HepG2 (cell line): ENCODE results near the gene TRIO. TPM values are rescaled to one million over a fixed set of nuclear protein-coding genes. Genes with fewer than 3 reads are reported as not detected.

ENCODE experiments used
- ATAC-seq: fragments of 200-7000 bp; cut with Tn5 transposase; 3 replicates; pipeline ENCODE4 v1.9.1; 2020; ENCODE audit warnings: mild to moderate bottlenecking, moderate library complexity
- BruUV-seq: library from RNA; stranded (reverse); fragments of 400-500 nt; replicated peaks from 2 replicates; lab custom pipeline; 2021; lab: Mats Ljungman, UMichigan
- CTCF ChIA-PET: fragments of 300-600 bp; formaldehyde crosslinking; extraction: SDS; loops from one replicate; lab custom pipeline; 2021; ENCODE audit warnings: low total read pairs, inconsistent platforms, low intra/inter-chr PET ratio; lab: Yijun Ruan, JAX
- POLR2A ChIA-PET: fragments of 350-600 bp; sonication (Branson Sonifier 250); formaldehyde crosslinking; loops from one replicate; lab custom pipeline; 2020; ENCODE audit warnings: antibody characterized with exemption, inconsistent platforms; lab: Yijun Ruan, JAX
- DNase-seq: peaks from one replicate; pipeline ENCODE4 v3.0.0-alpha.2; 2015; ENCODE audit warnings: low spot score
- FAIRE-seq: peaks from 3 replicates; lab custom pipeline; 2011; peaks lifted over from hg19 to GRCh38; lab: Jason Lieb, UNC
- H2AFZ ChIP-seq: one replicate; pipeline ENCODE4 v1.6.1; 2011; ENCODE audit warnings: low read length, inconsistent platforms
- H3K27ac ChIP-seq: fragments of 300-600 bp; 3 replicates; pipeline ENCODE4 v1.8.0; 2011; ENCODE audit warnings: mixed run types, mild to moderate bottlenecking, mixed read lengths, low read length, inconsistent platforms; ENCODE audit not compliant: insufficient read depth; ENCODE audit errors: extremely low read length
- H3K27me3 ChIP-seq, 2 experiments: fragments of 200-600 bp in 1 of 2; 2 replicates in 1 of 2; 3 replicates in 1 of 2; pipeline versions ENCODE4 v1.6.0 to v1.8.0; 2011; ENCODE audit warnings: low read length in 2 of 2, mild to moderate bottlenecking in 2 of 2, moderate library complexity in 2 of 2, inconsistent platforms in 1 of 2; ENCODE audit not compliant: insufficient read depth in 2 of 2, control insufficient read depth in 1 of 2
- H3K36me3 ChIP-seq, 2 experiments: fragments of 200-600 bp in 1 of 2; replicated peaks in 1 of 2; 2 replicates in 1 of 2; 3 replicates in 1 of 2; pipeline versions ENCODE4 v1.5.1 to v1.8.0; 2011; ENCODE audit warnings: low read length in 2 of 2, inconsistent platforms in 1 of 2; ENCODE audit not compliant: insufficient read depth in 2 of 2, control insufficient read depth in 1 of 2
- H3K4me1 ChIP-seq: 2 replicates; pipeline ENCODE4 v1.5.1; 2012; ENCODE audit warnings: low read length, inconsistent platforms; ENCODE audit not compliant: insufficient read depth
- H3K4me2 ChIP-seq: 2 replicates; pipeline ENCODE4 v1.6.0; 2011; ENCODE audit warnings: low read depth, low read length, inconsistent platforms
- H3K4me3 ChIP-seq, 3 experiments: fragments of 200-600 bp in 1 of 3; sonication (generic), shearing (Covaris generic) in 1 of 3; replicated peaks in 1 of 3; 2 replicates each; pipeline ENCODE4 v1.5.1; 2011 to 2016; ENCODE audit warnings: low read length in 3 of 3, inconsistent platforms in 2 of 3, low read depth in 2 of 3, mild to moderate bottlenecking in 2 of 3, control low read depth in 1 of 3, mixed read lengths in 1 of 3; ENCODE audit not compliant: insufficient read depth in 1 of 3
- H3K79me2 ChIP-seq: one replicate; pipeline ENCODE4 v1.6.1; 2011; ENCODE audit warnings: low read length, inconsistent platforms; ENCODE audit not compliant: insufficient read depth
- H3K9ac ChIP-seq: 2 replicates; pipeline ENCODE4 v1.6.0; 2011; ENCODE audit warnings: mild to moderate bottlenecking, low read depth, low read length, inconsistent platforms; ENCODE audit not compliant: insufficient read depth
- H3K9me3 ChIP-seq: 2 replicates; pipeline ENCODE4 v1.5.1; 2012; ENCODE audit warnings: mild to moderate bottlenecking, low read length
- H4K20me1 ChIP-seq: 2 replicates; pipeline ENCODE4 v1.6.0; 2011; ENCODE audit warnings: inconsistent platforms, mild to moderate bottlenecking, low read length, moderate library complexity; ENCODE audit not compliant: insufficient read depth
- CEBPB ChIP-seq: IDR thresholded peaks from 2 replicates; pipeline ENCODE4 v1.6.1; 2011; ENCODE audit warnings: low read depth, low read length, improper control_type of control experiment, borderline replicate concordance
- CEBPG ChIP-seq: IDR thresholded peaks from 2 replicates; pipeline ENCODE4 v1.6.1; 2016
- FLYWCH1 ChIP-seq: sonication (generic); formaldehyde crosslinking; IDR thresholded peaks from 2 replicates; pipeline ENCODE4 v1.8.1; 2023; ENCODE audit warnings: mild to moderate bottlenecking, missing genetic modification reagents
- GLMP ChIP-seq: sonication (generic); formaldehyde crosslinking; IDR thresholded peaks from 2 replicates; pipeline ENCODE4 v1.9.0; 2021; ENCODE audit warnings: missing genetic modification reagents, mild to moderate bottlenecking, borderline replicate concordance
- KAT2B ChIP-seq: fragments of 150-350 bp; IDR thresholded peaks from 2 replicates; pipeline ENCODE4 v1.6.1; 2014; ENCODE audit warnings: low read depth, low read length, borderline replicate concordance
- RCOR2 ChIP-seq: IDR thresholded peaks from 2 replicates; pipeline ENCODE4 v1.6.1; 2016; ENCODE audit warnings: missing biosample characterization, missing genetic modification reagents
- ZNF230 ChIP-seq: sonication (generic); formaldehyde crosslinking; IDR thresholded peaks from 2 replicates; pipeline ENCODE4 v1.4.0; 2020; ENCODE audit warnings: mild to moderate bottlenecking, missing genetic modification reagents
- ZNF768 ChIP-seq: sonication (generic); formaldehyde crosslinking; IDR thresholded peaks from 2 replicates; pipeline ENCODE4 v1.4.0; 2020; ENCODE audit warnings: missing genetic modification reagents
- ZNF891 ChIP-seq: sonication (generic); formaldehyde crosslinking; IDR thresholded peaks from 2 replicates; pipeline ENCODE4 v1.5.0; 2020; ENCODE audit warnings: mild to moderate bottlenecking, missing genetic modification reagents
- WGBS: methylation state at CpG from one replicate; pipeline ENCODE4 v1.1.6; 2017; ENCODE audit warnings: low lambda C conversion rate; 5-methylcytosine and 5-hydroxymethylcytosine counted together
- in situ Hi-C: cut with HindIII; loops from 2 replicates; pipeline ENCODE4 v1.10.0; 2017; ENCODE audit warnings: low pct_unique_long_range_greater_than_20kb; ENCODE audit not compliant: extremely low pct_ligation_motif_present
- intact Hi-C: fragments of 100-400 bp; cut with micrococcal nuclease; formaldehyde crosslinking; loops from one replicate; pipeline ENCODE4 v1.10.0; 2022; ENCODE audit not compliant: unreplicated experiment
- polyA plus RNA-seq, 8 experiments: library from polyadenylated mRNA; depleted of rRNA in 3 of 8; stranded (reverse) in 7 of 8; unstranded in 1 of 8; fragments of >200 nt; fragmentation: Illumina TruSeq in 4 of 8; extraction: Trizol in 4 of 8; gene quantifications; 2 replicates each; pipeline versions ENCODE4 v1.2.1 to v1.2.3, GENCODE V29; 2011 to 2016; ENCODE audit warnings: low read depth in 4 of 8, missing spikeins in 1 of 8, mixed read lengths in 1 of 8; ENCODE audit not compliant: insufficient read depth in 1 of 8
- total RNA-seq, 5 experiments: library from RNA; depleted of rRNA; stranded (reverse); fragments of >200 nt; fragmentation: Illumina TruSeq; extraction: Trizol; gene quantifications; 2 replicates each; pipeline ENCODE4 v1.2.3, GENCODE V29; 2016; ENCODE audit warnings: low read depth in 1 of 5
- TF ChIP-seq, protein P1 (sequence below): sonication (generic); formaldehyde crosslinking; IDR thresholded peaks from 2 replicates; pipeline ENCODE4 v1.4.0; 2020; ENCODE audit warnings: missing genetic modification reagents, borderline replicate concordance
- TF ChIP-seq, protein P2 (sequence below): sonication (generic); formaldehyde crosslinking; IDR thresholded peaks from 2 replicates; pipeline ENCODE4 v1.4.0; 2020; ENCODE audit warnings: mild to moderate bottlenecking, missing genetic modification reagents

Gene TRIO
- total and polyA plus RNA-seq, 2 of the 13 experiments (the other 11 are each of a cell fraction or from before 2014, with no cell fraction given), result 45.2 to 45.9 TPM

GRCh38 chr5:14171621-14172020, 28.5 kb downstream of the TRIO start:
- H3K36me3 ChIP-seq, result no peaks in the 10 kb centered on the region
- in situ Hi-C loops (no loop called here), intact Hi-C loops (loop anchor here (5.0 kb wide), 1 partner anchor 36 kb away; no protein-coding TSS in a partner anchor)
- peaks cover 99% of the 10 kb centered on the region for H3K4me1 ChIP-seq
- H3K27ac ChIP-seq, result peak overlapping the region; percentile 33
- CTCF ChIA-PET, result no interaction called here
- no peaks in the 10 kb centered on the region for H3K9me3 ChIP-seq
- FAIRE-seq (peak; percentile 21), ATAC-seq (peak; percentile 54), DNase-seq (peak; percentile 43)
- H3K9ac ChIP-seq, result no peak overlapping the region
- H2AFZ ChIP-seq, result no peak overlapping the region
- POLR2A ChIA-PET, result no interaction called here
- TF ChIP-seq CEBPB (peak; percentile 81; the same call in 1 of the 2 replicates), CEBPG (CRISPR knock-in tag) (peak; percentile 66), ZNF768 (CRISPR knock-in tag) (no peak)
- TF ChIP-seq, protein P1, sequence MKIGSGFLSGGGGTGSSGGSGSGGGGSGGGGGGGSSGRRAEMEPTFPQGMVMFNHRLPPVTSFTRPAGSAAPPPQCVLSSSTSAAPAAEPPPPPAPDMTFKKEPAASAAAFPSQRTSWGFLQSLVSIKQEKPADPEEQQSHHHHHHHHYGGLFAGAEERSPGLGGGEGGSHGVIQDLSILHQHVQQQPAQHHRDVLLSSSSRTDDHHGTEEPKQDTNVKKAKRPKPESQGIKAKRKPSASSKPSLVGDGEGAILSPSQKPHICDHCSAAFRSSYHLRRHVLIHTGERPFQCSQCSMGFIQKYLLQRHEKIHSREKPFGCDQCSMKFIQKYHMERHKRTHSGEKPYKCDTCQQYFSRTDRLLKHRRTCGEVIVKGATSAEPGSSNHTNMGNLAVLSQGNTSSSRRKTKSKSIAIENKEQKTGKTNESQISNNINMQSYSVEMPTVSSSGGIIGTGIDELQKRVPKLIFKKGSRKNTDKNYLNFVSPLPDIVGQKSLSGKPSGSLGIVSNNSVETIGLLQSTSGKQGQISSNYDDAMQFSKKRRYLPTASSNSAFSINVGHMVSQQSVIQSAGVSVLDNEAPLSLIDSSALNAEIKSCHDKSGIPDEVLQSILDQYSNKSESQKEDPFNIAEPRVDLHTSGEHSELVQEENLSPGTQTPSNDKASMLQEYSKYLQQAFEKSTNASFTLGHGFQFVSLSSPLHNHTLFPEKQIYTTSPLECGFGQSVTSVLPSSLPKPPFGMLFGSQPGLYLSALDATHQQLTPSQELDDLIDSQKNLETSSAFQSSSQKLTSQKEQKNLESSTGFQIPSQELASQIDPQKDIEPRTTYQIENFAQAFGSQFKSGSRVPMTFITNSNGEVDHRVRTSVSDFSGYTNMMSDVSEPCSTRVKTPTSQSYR, result peak; percentile 77; the same call in 1 of the 2 replicates
- H3K4me3 ChIP-seq, result 0 out of 6 replicates have a peak overlapping the region, but pooled peaks of 1 of the 3 experiments have one; percentile 1
- peaks cover 97% of the 10 kb centered on the region for H3K79me2 ChIP-seq
- H3K27me3 ChIP-seq, result no peaks in the 10 kb centered on the region
- H4K20me1 ChIP-seq, result peaks cover 41% of the 10 kb centered on the region
- BruUV-seq, result no TSS peak
- peak overlapping the region; percentile 46 for H3K4me2 ChIP-seq
- 18% methylated on average over 3 of the region's 3 CpGs for WGBS

DNA sequence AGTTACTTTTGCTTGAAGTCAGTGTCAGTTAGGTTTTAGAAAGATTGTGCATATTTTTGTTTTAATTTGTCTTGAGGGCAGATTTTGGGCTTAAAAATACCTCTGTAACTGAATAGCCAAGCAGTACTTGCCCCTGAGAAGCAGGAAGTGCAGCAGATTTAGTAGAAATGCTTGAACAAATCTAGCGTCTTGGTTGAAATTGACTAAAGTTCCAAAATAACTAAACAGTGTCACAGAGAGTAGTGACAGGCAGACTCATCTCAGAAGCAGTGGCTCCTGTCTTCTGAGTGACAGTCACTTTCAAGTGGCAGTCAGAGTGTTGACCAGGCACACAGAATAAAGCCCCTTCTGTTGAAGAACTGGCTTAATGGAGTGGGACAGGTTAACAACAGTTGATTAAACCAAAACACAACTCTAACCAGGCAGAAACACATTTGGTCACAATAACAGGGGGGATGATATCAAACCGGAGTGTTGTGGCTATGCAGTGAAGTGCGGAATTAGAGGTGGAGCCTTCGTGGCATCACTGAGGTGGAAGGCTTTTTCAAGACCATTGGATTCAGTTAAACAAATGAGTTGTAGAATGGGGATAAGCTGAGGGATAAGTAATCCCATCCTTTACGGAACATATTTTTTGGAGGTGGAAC, 29.1 kb downstream of the TRIO start:
- Histone ChIP-seq H2AFZ (no peak overlapping the region), H3K4me2 (no peak overlapping the region), H3K79me2 (peaks cover 97% of the 10 kb centered on the region), H3K27me3 (no peaks in the 10 kb centered on the region), H3K4me1 (peaks cover 99% of the 10 kb centered on the region), H3K36me3 (no peaks in the 10 kb centered on the region), H3K27ac (peak overlapping the region; percentile 33), H3K4me3 (no peak overlapping the region), H3K9me3 (no peaks in the 10 kb centered on the region), H3K9ac (no peak overlapping the region), H4K20me1 (peaks cover 44% of the 10 kb centered on the region)
- intact Hi-C loops (loop anchor here (5.0 kb wide), 1 partner anchor 35 kb away; no protein-coding TSS in a partner anchor), in situ Hi-C loops (no loop called here)
- CTCF ChIA-PET, result no interaction called here
- POLR2A ChIA-PET, result no interaction called here
- 92% methylated on average over 5 of the region's 5 CpGs for WGBS
- no peak for ATAC-seq
- no peak for DNase-seq
- FAIRE-seq, result no peak
- no TSS peak for BruUV-seq
- TF ChIP-seq KAT2B (no peak), GLMP (CRISPR knock-in tag) (no peak), FLYWCH1 (CRISPR knock-in tag) (no peak), ZNF230 (CRISPR knock-in tag) (no peak), ZNF891 (CRISPR knock-in tag) (no peak), RCOR2 (no peak)
- TF ChIP-seq, protein P2, sequence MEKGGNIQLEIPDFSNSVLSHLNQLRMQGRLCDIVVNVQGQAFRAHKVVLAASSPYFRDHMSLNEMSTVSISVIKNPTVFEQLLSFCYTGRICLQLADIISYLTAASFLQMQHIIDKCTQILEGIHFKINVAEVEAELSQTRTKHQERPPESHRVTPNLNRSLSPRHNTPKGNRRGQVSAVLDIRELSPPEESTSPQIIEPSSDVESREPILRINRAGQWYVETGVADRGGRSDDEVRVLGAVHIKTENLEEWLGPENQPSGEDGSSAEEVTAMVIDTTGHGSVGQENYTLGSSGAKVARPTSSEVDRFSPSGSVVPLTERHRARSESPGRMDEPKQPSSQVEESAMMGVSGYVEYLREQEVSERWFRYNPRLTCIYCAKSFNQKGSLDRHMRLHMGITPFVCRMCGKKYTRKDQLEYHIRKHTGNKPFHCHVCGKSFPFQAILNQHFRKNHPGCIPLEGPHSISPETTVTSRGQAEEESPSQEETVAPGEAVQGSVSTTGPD, result no peak
